Measurements from ENCODE around the gene PAFAH1B2. TPM values are rescaled to one million over a fixed set of nuclear protein-coding genes. Genes with fewer than 3 reads are reported as not detected.

The PAFAH1B2 gene
- total and polyA plus RNA-seq, 2 of the 8 experiments (the other 6 are each of a cell fraction or from before 2014, with no cell fraction given), result 38.2 to 161 TPM

- Histone ChIP-seq H3K27me3 (replicated peaks in 1 of 4; ENCODE audit: control insufficient read depth in 3 of 4, extremely low read depth in 1 of 4, insufficient read depth in 3 of 4, low read length in 3 of 4) (no peaks in the 10 kb centered on the region), H4K5ac (ENCODE audit: insufficient read length, low read depth, low read length) (no peak overlapping the region), H3K23ac (ENCODE audit: insufficient read length) (no peak overlapping the region), H4K91ac (replicated peaks; ENCODE audit: insufficient read length, low read length) (no peak overlapping the region), H2BK12ac (ENCODE audit: low read depth, low read length) (no peak overlapping the region), H4K20me1 (replicated peaks in 1 of 2; ENCODE audit: control insufficient read depth in 1 of 2, insufficient read depth in 2 of 2, low read length in 2 of 2) (peaks cover 0 to 6% of the 10 kb centered on the region in 2 experiments), H3K79me2 (ENCODE audit: control insufficient read depth in 1 of 2, insufficient read depth in 2 of 2, low read length in 2 of 2) (no peaks in the 10 kb centered on the region), H3K4me2 (ENCODE audit: insufficient read depth in 1 of 2, low read depth in 2 of 2, low read length in 2 of 2) (no peak overlapping the region), H2AFZ (ENCODE audit: low read length) (no peak overlapping the region), H3K4me1 (replicated peaks in 1 of 4; ENCODE audit: control insufficient read depth in 3 of 4, insufficient read depth in 4 of 4, low read length in 3 of 4) (peaks cover 4 to 14% (median 12%) of the 10 kb centered on the region in 4 experiments; a peak in 6 of 7 replicates), H3K27ac (ENCODE audit: low read depth, low read length) (no peak overlapping the region), H3K9ac (replicated peaks in 1 of 4; ENCODE audit: extremely low read depth in 1 of 4, low read depth in 3 of 4, low read length in 3 of 4) (no peak overlapping the region), H3K9me3 (ENCODE audit: insufficient read depth in 2 of 2, low read depth in 1 of 2, low read length in 1 of 2) (no peaks in the 10 kb centered on the region), H2BK15ac (ENCODE audit: low read length) (no peak overlapping the region), H3K23me2 (ENCODE audit: low read depth, low read length) (peaks cover 7% of the 10 kb centered on the region), H3K79me1 (ENCODE audit: low read depth, low read length) (no peaks in the 10 kb centered on the region), H3K56ac (replicated peaks; ENCODE audit: insufficient read length, low read depth, low read length) (no peak overlapping the region), H2BK5ac (ENCODE audit: low read depth, low read length) (no peak overlapping the region), H3K14ac (ENCODE audit: insufficient read length) (no peak overlapping the region), H2BK20ac (ENCODE audit: low read length) (no peak overlapping the region), H2AK5ac (ENCODE audit: low read depth, low read length) (no peak overlapping the region), H3K4ac (replicated peaks; ENCODE audit: insufficient read length, low read depth, low read length) (no peak overlapping the region), H3K4me3 (ENCODE audit: extremely low read depth in 1 of 4, insufficient read depth in 2 of 4, low read depth in 3 of 4, low read length in 4 of 4) (no peak overlapping the region), H3K36me3 (ENCODE audit: control insufficient read depth in 2 of 4, insufficient read depth in 4 of 4, low read length in 3 of 4) (peaks cover 0 to 4% (median 2%) of the 10 kb centered on the region in 4 experiments; a peak in 1 of 8 replicates), H2BK120ac (replicated peaks; ENCODE audit: low read depth, low read length) (no peak overlapping the region), H4K8ac (ENCODE audit: extremely low read depth, insufficient read depth, low read length) (no peak overlapping the region), H3K18ac (ENCODE audit: extremely low read depth, low read length) (no peak overlapping the region)
- TF ChIP-seq HDAC6 (IDR thresholded peaks at IDR 0.05; ENCODE audit: low read depth, low read length) (no peak), SUZ12 (IDR thresholded peaks at IDR 0.05; ENCODE audit: low read length) (no peak), RNF2 (IDR thresholded peaks at IDR 0.05; ENCODE audit: borderline replicate concordance, low read depth, low read length, missing control alignments, poor library complexity, severe bottlenecking) (no peak), ATF3 (IDR thresholded peaks at IDR 0.05; ENCODE audit: insufficient read depth, low read depth, low read length) (no peak), POLR2A (IDR thresholded peaks at IDR 0.05; ENCODE audit: control extremely low read depth in 1 of 2, low read depth in 2 of 2, low read length in 2 of 2) (no peak)
- FAIRE-seq (no peak), DNase-seq (ENCODE audit: low read depth in 1 of 2, low spot score in 2 of 2) (no peak)
- ChIA-PET POLR2A (ENCODE audit: partially characterized antibody) (interaction anchor here (0.6 to 12.6 kb wide), 4 partner anchors 18 to 1609 kb away, joined by 4 to 153 read pairs (median 6); partner anchors contain the start of genes PAFAH1B2 and TAGLN), CTCF (ENCODE audit: partially characterized antibody) (interaction anchor here (0.6 to 14.0 kb wide), 6 partner anchors 15 to 392 kb away, joined by 3 to 359 read pairs (median 16); partner anchors contain the start of genes APOA5, PCSK7, RNF214 and TAGLN)
- 90% methylated on average over 11 of the region's 11 CpGs; no CpG with 5 or more reads in 1 of the 2 experiments for WGBS, 2 experiments (ENCODE audit: extremely low coverage in 1 of 2, insufficient coverage in 1 of 2, insufficient read length in 1 of 2, insufficient replicate concordance in 2 of 2, low coverage in 1 of 2, low lambda C conversion rate in 2 of 2, missing lambda C conversion rate in 1 of 2)
These were observed 39.8 kb downstream of the PAFAH1B2 start for GRCh38 chr11:117183724-117184349.

Measured in H1 (cell line).